ENCODE measurements around the gene RAB10. TPM values are rescaled to one million over a fixed set of nuclear protein-coding genes. Genes with fewer than 3 reads are reported as not detected.
A peak's percentile ranks its signal among the peaks of the same experiment; 100 is the strongest.
"Not testable (repeated sequence)": the region's sequence is repeated elsewhere in the genome, so short reads cannot be mapped to it uniquely, and the experiment has no call there.

RAB10 gene
- 94.4 TPM for polyA plus RNA-seq (2013, experiment 1 of 2)
- polyA plus RNA-seq (2013, experiment 2 of 2) = 108 TPM

DNA sequence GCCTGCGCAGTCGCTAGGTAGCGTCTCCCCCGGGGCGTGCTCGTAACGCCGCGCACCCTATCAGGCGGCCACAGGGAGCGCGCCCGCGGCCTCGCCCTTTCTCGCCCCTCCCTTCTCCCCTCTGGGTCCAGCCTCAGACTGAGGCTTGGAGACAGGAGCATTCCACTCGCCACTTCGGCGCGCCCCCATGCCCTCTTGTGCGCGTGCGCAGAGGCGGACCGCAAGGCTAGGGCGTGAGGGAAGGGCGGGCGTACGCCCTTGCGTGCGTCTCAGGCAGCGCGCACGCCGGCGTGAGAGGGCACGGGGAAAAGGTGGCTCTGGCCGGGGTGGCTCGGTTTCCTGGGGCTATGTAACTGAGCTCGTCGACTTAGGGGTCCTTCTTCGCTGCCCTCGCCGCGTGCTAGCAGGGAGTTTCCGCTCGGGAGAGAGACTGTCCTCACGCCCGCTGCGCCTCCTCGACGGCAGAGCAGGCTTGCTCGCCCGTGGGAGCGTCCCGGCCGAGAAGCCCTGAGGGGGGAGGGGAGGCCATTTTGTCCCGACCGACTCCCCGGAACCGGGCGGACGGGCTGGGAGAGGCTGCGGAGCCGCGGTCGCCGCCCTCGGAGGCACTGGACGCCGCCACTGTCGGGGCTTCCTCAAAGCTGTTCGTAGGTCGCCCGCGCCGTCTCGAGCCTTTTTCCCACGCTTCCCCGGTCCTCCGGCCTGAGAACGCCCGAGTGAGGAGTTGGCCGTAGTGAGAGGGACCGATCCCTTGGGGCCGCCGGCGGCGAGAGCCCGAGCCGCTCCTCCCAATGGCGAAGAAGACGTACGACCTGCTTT lies at the start of gene RAB10:
Gene RAB10 (plus strand): TSS at position 267 of the 819 bp plus-strand sequence. CDS start 525 bp downstream, at position 792.
- WGBS, 2 experiments (ENCODE audit: insufficient coverage in 2 of 2) = 0% methylated on average over 76 to 90 of the region's 94 CpGs
- Histone ChIP-seq H3K4me1 (ENCODE audit: control insufficient read depth, insufficient read depth, low read length, poor library complexity, severe bottlenecking) (peaks cover 9% of the 10 kb centered on the region), H3K4me3 (ENCODE audit: extremely low read depth, insufficient read depth, low read length, poor library complexity, severe bottlenecking) (peak within 1 kb of the TSS; percentile 97), H3K36me3 (ENCODE audit: control insufficient read depth, insufficient read depth, low read length) (peaks cover 28% of the 10 kb centered on the region), H3K9me3 (ENCODE audit: control insufficient read depth, low read length) (no peaks in the 10 kb centered on the region), H3K27ac (ENCODE audit: low read depth, low read length, severe bottlenecking) (peak within 1 kb of the TSS; percentile 91)

- Histone ChIP-seq H3K9me3 (ENCODE audit: control insufficient read depth, low read length) (no peaks in the 10 kb centered on the region), H3K36me3 (ENCODE audit: control insufficient read depth, insufficient read depth, low read length) (no peaks in the 10 kb centered on the region), H3K4me3 (ENCODE audit: extremely low read depth, insufficient read depth, low read length, poor library complexity, severe bottlenecking) (no peak overlapping the region), H3K4me1 (ENCODE audit: control insufficient read depth, insufficient read depth, low read length, poor library complexity, severe bottlenecking) (no peaks in the 10 kb centered on the region), H3K27ac (ENCODE audit: low read depth, low read length, severe bottlenecking) (no peak overlapping the region)
- 92 to 95% methylated on average over 9 of the region's 9 CpGs for WGBS, 2 experiments (ENCODE audit: insufficient coverage in 2 of 2)
Measured at GRCh38 chr2:25988134-25988533, 45.8 kb upstream of the RAB10 start.

DNA sequence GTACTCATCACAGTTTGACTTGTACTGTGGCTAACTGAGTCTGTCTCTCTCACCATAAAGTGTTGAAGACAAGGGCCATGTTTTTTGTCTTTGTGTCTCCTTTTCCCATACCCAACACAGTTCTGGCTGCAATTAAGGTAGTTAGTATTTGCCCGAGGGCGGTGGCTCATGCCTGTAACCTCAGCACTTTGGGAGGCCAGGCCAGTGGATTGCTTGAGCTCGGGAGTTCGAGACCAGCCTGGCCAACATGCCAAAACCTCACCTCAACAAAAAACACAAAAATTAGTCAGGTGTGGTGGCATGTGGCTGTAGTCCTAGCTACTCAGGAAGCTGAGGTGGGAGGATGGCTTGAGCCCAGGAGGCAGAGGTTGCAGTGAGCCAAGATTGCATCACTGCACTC lies 44.7 kb upstream of the RAB10 start:
- Histone ChIP-seq H3K9me3 (ENCODE audit: control insufficient read depth, low read length) (no peaks in the 10 kb centered on the region), H3K4me1 (ENCODE audit: control insufficient read depth, insufficient read depth, low read length, poor library complexity, severe bottlenecking) (no peaks in the 10 kb centered on the region), H3K27ac (ENCODE audit: low read depth, low read length, severe bottlenecking) (no peak overlapping the region), H3K36me3 (ENCODE audit: control insufficient read depth, insufficient read depth, low read length) (no peaks in the 10 kb centered on the region), H3K4me3 (ENCODE audit: extremely low read depth, insufficient read depth, low read length, poor library complexity, severe bottlenecking) (no peak overlapping the region)
- 100% methylated on average over 2 to 4 of the region's 4 CpGs for WGBS, 2 experiments (ENCODE audit: insufficient coverage in 2 of 2)

DNA sequence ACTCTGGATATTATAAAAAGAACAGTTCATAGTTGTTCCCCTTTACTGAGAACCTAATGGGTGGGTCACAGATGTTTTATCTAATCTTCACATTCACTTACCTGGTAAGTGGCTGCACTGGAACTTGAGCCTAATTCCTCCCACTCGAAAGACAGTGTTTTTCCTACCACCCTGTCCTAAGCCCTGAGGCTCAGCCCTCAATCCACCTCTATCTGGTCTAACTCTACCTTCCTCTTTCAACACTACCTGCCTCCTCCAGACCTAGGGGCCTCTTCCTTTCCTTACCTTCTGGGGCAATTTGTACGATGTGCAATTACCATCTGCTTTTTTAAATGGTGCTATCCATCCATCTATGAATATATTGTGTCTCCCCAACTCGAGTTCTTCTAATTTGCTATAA lies 41.9 kb upstream of the RAB10 start:
- no peaks in the 10 kb centered on the region for H3K4me1 ChIP-seq (ENCODE audit: control insufficient read depth, insufficient read depth, low read length, poor library complexity, severe bottlenecking)
- H3K27ac ChIP-seq (ENCODE audit: low read depth, low read length, severe bottlenecking) = no peak overlapping the region
- H3K4me3 ChIP-seq (ENCODE audit: extremely low read depth, insufficient read depth, low read length, poor library complexity, severe bottlenecking) = no peak overlapping the region
- no peaks in the 10 kb centered on the region for H3K36me3 ChIP-seq (ENCODE audit: control insufficient read depth, insufficient read depth, low read length)
- H3K9me3 ChIP-seq (ENCODE audit: control insufficient read depth, low read length) = no peaks in the 10 kb centered on the region
- WGBS, 2 experiments (ENCODE audit: insufficient coverage in 2 of 2) = 100% methylated on average over 2 of the region's 3 CpGs

DNA sequence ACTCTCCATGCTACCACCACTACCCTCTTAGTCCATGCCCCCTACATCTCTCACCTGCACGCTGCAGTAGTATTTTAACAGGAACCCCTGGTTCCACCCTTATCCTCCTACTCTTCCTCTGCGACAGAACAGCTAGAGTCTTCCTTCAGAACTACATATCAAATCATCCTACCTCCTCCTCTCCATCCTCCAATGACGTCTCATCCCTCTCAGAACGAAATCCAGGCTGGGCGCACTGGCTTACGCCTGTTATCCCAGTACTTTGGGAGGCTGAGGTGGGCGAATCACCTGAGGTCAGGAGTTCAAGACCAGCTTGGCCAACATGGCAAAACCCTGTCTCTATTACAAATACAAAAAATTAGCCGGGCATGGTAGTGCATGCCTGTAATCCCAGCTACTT lies 41.3 kb upstream of the RAB10 start:
- Histone ChIP-seq H3K36me3 (ENCODE audit: control insufficient read depth, insufficient read depth, low read length) (no peaks in the 10 kb centered on the region), H3K4me3 (ENCODE audit: extremely low read depth, insufficient read depth, low read length, poor library complexity, severe bottlenecking) (no peak overlapping the region), H3K9me3 (ENCODE audit: control insufficient read depth, low read length) (no peaks in the 10 kb centered on the region), H3K4me1 (ENCODE audit: control insufficient read depth, insufficient read depth, low read length, poor library complexity, severe bottlenecking) (no peaks in the 10 kb centered on the region), H3K27ac (ENCODE audit: low read depth, low read length, severe bottlenecking) (no peak overlapping the region)
- WGBS, 2 experiments (ENCODE audit: insufficient coverage in 2 of 2) = 92 to 95% methylated on average over 7 of the region's 8 CpGs

DNA sequence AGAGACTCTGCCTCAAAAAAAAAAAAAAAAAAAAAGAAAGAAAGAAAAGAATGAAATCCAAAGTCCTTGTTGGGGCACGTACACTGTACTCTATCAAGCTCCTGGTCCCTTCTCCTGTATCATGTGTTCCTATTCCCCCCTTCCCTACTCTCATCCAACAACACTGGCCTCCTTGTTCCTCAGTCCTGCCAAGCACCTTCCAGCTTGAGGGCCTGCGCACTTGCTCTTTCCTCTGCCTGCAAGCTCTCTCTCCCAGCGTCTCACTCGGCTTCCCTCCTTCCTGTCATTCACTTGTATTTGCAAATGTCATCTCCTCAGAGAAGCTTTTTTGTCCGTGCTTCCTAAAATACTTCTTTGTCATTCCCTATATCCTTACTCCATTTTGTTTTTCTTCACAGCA lies 40.8 kb upstream of the RAB10 start:
- WGBS, 2 experiments (ENCODE audit: insufficient coverage in 2 of 2) = 76 to 79% methylated on average over 5 of the region's 5 CpGs
- Histone ChIP-seq H3K4me1 (ENCODE audit: control insufficient read depth, insufficient read depth, low read length, poor library complexity, severe bottlenecking) (no peaks in the 10 kb centered on the region), H3K4me3 (ENCODE audit: extremely low read depth, insufficient read depth, low read length, poor library complexity, severe bottlenecking) (no peak overlapping the region), H3K9me3 (ENCODE audit: control insufficient read depth, low read length) (no peaks in the 10 kb centered on the region), H3K27ac (ENCODE audit: low read depth, low read length, severe bottlenecking) (no peak overlapping the region), H3K36me3 (ENCODE audit: control insufficient read depth, insufficient read depth, low read length) (no peaks in the 10 kb centered on the region)

DNA sequence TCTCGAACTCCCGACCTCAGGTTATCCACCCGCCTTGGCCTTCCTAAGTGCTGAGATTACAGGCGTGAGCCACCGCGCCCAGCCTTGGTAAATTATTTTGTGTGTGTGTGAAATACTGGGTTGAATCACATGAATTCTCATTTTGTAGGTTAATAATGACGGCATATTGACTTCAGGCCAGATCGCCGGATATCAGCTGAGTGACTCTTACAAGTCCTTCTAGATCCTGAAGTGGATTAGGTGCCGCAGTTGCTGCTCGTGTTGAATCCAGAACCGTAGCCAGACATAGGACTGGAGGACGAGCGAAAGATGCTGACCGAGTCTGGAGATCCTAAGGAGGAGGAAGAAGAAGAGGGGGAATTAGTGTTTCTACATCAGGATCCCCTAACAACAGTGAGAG lies 39.4 kb upstream of the RAB10 start:
- Histone ChIP-seq H3K36me3 (ENCODE audit: control insufficient read depth, insufficient read depth, low read length) (no peaks in the 10 kb centered on the region), H3K27ac (ENCODE audit: low read depth, low read length, severe bottlenecking) (no peak overlapping the region), H3K4me1 (ENCODE audit: control insufficient read depth, insufficient read depth, low read length, poor library complexity, severe bottlenecking) (no peaks in the 10 kb centered on the region), H3K4me3 (ENCODE audit: extremely low read depth, insufficient read depth, low read length, poor library complexity, severe bottlenecking) (no peak overlapping the region), H3K9me3 (ENCODE audit: control insufficient read depth, low read length) (no peaks in the 10 kb centered on the region)
- WGBS, 2 experiments (ENCODE audit: insufficient coverage in 2 of 2) = 95 to 96% methylated on average over 13 to 15 of the region's 15 CpGs

DNA sequence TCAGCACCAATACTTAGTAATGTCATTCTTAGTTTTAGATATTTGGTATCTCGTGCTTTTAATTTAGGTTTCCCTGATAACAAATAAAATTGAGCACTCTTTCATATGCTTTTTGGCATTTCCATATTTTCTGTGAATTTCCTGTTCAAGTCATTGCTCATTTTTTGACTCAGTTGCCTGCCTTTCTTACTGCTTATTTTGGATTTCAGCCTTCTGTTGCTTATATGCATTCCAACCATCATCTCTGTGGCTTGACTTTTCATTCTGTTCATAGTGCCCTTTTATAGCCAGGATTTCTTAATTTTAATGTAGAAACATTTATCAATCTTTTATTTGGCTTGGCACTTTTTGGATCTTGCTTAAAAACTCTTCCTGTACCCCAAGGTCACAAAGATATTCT lies 37.0 kb upstream of the RAB10 start:
- no peaks in the 10 kb centered on the region for H3K9me3 ChIP-seq (ENCODE audit: control insufficient read depth, low read length)
- WGBS, 2 experiments (ENCODE audit: insufficient coverage in 2 of 2) = no CpG with 5 or more reads among the region's 1 CpG
- H3K36me3 ChIP-seq (ENCODE audit: control insufficient read depth, insufficient read depth, low read length) = no peaks in the 10 kb centered on the region
- peaks cover 5% of the 10 kb centered on the region for H3K4me1 ChIP-seq (ENCODE audit: control insufficient read depth, insufficient read depth, low read length, poor library complexity, severe bottlenecking)
- no peak overlapping the region for H3K27ac ChIP-seq (ENCODE audit: low read depth, low read length, severe bottlenecking)
- H3K4me3 ChIP-seq (ENCODE audit: extremely low read depth, insufficient read depth, low read length, poor library complexity, severe bottlenecking) = no peak overlapping the region

DNA sequence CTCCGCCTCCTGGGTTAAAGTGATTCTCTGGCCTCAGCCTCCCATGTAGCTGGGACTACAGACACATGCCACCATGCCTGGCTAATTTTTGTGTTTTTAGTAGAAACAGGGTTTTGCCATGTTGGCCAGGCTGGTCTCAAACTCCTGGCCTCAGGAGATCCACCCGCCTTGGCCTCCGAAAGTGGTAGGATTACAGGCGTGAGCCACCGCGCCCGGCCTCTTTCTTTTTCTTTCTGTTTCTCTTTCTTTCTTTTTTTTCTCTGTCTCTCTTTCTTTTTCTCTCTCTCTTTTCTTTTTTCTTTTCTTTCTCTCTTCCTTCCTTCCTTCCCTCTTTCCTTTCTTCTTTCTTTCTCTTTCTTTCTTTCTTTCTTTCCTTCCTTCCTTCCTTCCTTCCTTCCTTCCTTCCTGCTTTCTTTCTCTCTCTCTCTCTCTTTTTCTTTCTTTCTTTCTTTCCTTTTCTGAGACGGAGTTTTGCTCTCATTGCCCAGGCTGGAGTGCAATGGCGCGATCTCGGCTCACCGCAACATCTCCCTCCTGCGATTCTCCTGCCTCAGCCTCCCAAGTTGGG lies 35.0 kb upstream of the RAB10 start:
- not testable (repeated sequence) for H3K27ac ChIP-seq (ENCODE audit: low read depth, low read length, severe bottlenecking); H3K36me3 ChIP-seq (ENCODE audit: control insufficient read depth, insufficient read depth, low read length); H3K4me3 ChIP-seq (ENCODE audit: extremely low read depth, insufficient read depth, low read length, poor library complexity, severe bottlenecking); H3K9me3 ChIP-seq (ENCODE audit: control insufficient read depth, low read length); H3K4me1 ChIP-seq (ENCODE audit: control insufficient read depth, insufficient read depth, low read length, poor library complexity, severe bottlenecking)
- WGBS, 2 experiments (ENCODE audit: insufficient coverage in 2 of 2) = 96% methylated on average over 13 of the region's 13 CpGs

DNA sequence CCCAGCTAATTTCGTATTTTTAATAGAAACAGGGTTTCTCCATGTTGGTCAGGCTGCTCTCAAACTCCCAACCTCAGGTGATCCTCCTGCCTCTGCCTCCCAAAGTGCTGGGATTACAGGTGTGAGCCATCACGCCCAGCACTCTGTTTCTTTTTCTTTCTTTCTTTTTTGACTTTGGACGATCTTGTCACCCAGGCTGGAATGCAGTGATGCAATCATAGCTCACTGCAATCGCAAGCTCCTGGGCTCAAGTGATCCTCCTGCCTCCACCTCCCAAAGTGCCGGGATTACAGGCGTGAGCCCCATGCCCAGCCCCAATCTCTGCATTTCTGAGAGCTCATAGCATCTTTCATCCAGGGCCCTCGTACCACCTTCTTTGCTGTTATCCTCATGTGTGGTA lies 34.5 kb upstream of the RAB10 start:
- not testable (repeated sequence) for H3K4me1 ChIP-seq (ENCODE audit: control insufficient read depth, insufficient read depth, low read length, poor library complexity, severe bottlenecking); H3K36me3 ChIP-seq (ENCODE audit: control insufficient read depth, insufficient read depth, low read length); H3K4me3 ChIP-seq (ENCODE audit: extremely low read depth, insufficient read depth, low read length, poor library complexity, severe bottlenecking); H3K9me3 ChIP-seq (ENCODE audit: control insufficient read depth, low read length); H3K27ac ChIP-seq (ENCODE audit: low read depth, low read length, severe bottlenecking)
- 81 to 91% methylated on average over 7 of the region's 7 CpGs for WGBS, 2 experiments (ENCODE audit: insufficient coverage in 2 of 2)

DNA sequence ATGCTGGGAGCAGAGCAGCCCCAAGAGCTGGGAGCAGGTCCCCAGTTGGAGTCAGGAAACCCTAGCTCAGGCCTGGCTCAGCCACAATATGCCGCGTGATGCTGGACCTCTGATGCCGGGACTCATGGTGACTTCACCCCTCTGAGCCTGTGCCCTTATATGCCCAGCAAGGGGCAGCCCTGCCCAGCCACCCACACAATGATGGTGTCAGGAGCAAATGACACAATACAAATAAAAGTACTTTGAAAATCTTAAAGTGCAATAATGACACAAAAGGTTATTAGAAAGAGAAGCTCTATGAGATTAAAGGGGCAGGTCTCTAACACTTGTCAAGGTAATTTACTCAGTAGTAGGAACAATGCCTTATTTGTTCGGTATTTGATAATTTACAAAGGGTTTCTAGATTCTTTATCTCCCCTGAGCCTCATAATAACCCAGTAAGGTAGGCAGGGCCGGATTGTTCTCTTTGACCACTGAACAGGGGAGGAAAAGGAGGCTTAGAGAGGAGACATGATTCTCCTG lies 33.3 kb upstream of the RAB10 start:
- 75% methylated on average over 4 of the region's 5 CpGs; no CpG with 5 or more reads in 1 of the 2 experiments for WGBS, 2 experiments (ENCODE audit: insufficient coverage in 2 of 2)
- Histone ChIP-seq H3K9me3 (ENCODE audit: control insufficient read depth, low read length) (no peaks in the 10 kb centered on the region), H3K4me3 (ENCODE audit: extremely low read depth, insufficient read depth, low read length, poor library complexity, severe bottlenecking) (no peak overlapping the region), H3K36me3 (ENCODE audit: control insufficient read depth, insufficient read depth, low read length) (no peaks in the 10 kb centered on the region), H3K4me1 (ENCODE audit: control insufficient read depth, insufficient read depth, low read length, poor library complexity, severe bottlenecking) (peaks cover 6% of the 10 kb centered on the region), H3K27ac (ENCODE audit: low read depth, low read length, severe bottlenecking) (no peak overlapping the region)

Measured in mesodermal cell (in vitro differentiated cells).